Breast epithelium (tissue), 3 donors: ENCODE measurements around the gene TMEM131.

ENCODE experiments used
- CTCF ChIP-seq, 3 donors: fragments of 450-650 bp; IDR thresholded peaks; one replicate each; pipeline ENCODE4 v1.5.1; 2016 to 2017; ENCODE audit warnings: antibody characterized with exemption in 3 of 3, mild to moderate bottlenecking in 3 of 3, moderate library complexity in 3 of 3
- POLR2A ChIP-seq: fragments of 450-650 bp; IDR thresholded peaks from one replicate; pipeline ENCODE4 v1.6.1; 2016; ENCODE audit warnings: antibody characterized with exemption, mild to moderate bottlenecking, moderate library complexity
- POLR2AphosphoS5 ChIP-seq, 3 donors: sonication (generic); formaldehyde crosslinking; IDR thresholded peaks; one replicate each; pipeline ENCODE4 v1.6.1; 2017; ENCODE audit warnings: antibody characterized with exemption in 3 of 3

GRCh38 chr2:97796465-97797126 is 199.2 kb downstream of the TMEM131 start:
- no peak for TF ChIP-seq CTCF (IDR thresholded peaks at IDR 0.05)
- no peak for TF ChIP-seq POLR2A
- no peak for TF ChIP-seq POLR2AphosphoS5 (IDR thresholded peaks at IDR 0.05)
